TTC549 (cell line): ENCODE data around the gene PPDPF.
"Not testable (repeated sequence)": the region's sequence is repeated elsewhere in the genome, so short reads cannot be mapped to it uniquely, and the experiment has no call there.

Experiments
- FAIRE-seq: peaks from 2 replicates; lab custom pipeline; 2012; peaks lifted over from hg19 to GRCh38; lab: Jason Lieb, UNC

The PPDPF gene

DNA sequence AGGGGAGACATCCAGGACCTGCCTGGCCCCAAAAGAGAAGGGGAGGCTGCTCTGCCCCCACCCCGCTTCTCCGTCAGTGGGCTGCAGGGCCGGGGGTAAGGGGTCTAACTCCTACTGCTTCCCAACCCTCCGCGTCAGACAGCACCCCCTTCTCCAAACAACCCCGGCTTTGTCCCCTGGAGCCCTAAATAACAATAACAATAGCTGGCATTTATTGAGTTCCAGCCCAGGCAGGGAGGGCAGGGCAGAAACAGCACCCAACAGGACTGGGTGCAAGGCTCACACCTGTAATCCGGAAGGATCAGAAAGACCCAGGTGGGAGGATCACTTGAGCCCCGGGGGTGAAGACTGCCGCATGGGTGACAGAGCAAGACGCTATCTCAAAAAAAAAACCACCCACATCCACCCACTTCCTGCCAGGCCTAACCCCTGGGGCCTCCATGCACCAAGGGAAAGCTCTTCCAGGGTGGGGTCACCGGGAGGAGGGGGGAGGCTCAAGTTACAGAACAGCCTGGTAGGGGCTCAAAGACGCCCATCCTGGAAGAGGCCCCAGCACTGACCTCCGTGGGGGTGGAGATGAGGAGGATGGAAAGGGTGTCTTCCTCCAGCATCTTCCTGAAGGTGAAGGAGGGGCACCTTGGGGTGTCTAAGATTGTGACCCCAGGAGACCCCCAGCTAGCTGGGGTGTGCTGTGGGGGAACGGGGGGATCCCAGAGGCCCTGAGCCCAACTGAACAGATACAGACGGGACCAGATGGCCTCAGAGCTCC lies 32.1 kb downstream of the PPDPF start:
- FAIRE-seq, result no peak

GRCh38 chr20:63553251-63553932 lies 32.8 kb downstream of the PPDPF start:
- FAIRE-seq, result no peak

- FAIRE-seq, result no peak
Measured at GRCh38 chr20:63553933-63554290, 33.3 kb downstream of the PPDPF start, which contains the start of gene FNDC11. TSS of gene FNDC11 (plus strand) at chr20:63554159. CDS start at chr20:63555664, 1,505 bp downstream.

- no peak for FAIRE-seq
Measured at GRCh38 chr20:63554361-63555278, 34.1 kb downstream of the PPDPF start.

DNA sequence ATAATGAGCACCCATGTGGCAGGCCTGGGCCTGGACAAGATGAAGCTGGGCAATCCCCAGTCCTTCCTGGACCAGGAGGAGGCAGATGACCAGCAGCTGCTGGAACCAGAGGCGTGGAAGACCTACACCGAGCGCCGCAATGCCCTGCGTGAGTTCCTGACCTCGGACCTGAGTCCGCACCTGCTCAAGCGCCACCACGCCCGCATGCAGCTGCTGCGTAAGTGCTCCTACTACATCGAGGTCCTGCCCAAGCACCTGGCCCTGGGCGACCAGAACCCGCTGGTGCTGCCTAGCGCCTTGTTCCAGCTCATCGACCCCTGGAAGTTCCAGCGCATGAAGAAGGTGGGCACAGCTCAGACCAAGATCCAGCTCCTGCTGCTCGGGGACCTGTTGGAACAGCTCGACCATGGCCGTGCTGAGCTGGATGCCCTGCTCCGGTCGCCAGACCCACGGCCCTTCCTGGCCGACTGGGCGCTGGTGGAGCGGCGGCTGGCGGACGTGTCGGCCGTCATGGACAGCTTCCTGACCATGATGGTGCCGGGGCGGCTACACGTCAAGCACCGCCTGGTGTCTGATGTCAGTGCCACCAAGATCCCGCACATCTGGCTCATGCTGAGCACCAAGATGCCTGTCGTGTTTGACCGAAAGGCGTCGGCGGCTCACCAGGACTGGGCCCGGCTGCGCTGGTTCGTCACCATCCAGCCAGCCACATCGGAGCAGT lies 35.3 kb downstream of the PPDPF start:
- FAIRE-seq, result no peak

- no peak for FAIRE-seq
Measured at GRCh38 chr20:63556873-63557478, 36.4 kb downstream of the PPDPF start.

- FAIRE-seq, result no peak
Measured at GRCh38 chr20:63557481-63557891, 36.9 kb downstream of the PPDPF start.

- FAIRE-seq, result no peak
Measured at GRCh38 chr20:63558804-63559484, 38.4 kb downstream of the PPDPF start.

DNA sequence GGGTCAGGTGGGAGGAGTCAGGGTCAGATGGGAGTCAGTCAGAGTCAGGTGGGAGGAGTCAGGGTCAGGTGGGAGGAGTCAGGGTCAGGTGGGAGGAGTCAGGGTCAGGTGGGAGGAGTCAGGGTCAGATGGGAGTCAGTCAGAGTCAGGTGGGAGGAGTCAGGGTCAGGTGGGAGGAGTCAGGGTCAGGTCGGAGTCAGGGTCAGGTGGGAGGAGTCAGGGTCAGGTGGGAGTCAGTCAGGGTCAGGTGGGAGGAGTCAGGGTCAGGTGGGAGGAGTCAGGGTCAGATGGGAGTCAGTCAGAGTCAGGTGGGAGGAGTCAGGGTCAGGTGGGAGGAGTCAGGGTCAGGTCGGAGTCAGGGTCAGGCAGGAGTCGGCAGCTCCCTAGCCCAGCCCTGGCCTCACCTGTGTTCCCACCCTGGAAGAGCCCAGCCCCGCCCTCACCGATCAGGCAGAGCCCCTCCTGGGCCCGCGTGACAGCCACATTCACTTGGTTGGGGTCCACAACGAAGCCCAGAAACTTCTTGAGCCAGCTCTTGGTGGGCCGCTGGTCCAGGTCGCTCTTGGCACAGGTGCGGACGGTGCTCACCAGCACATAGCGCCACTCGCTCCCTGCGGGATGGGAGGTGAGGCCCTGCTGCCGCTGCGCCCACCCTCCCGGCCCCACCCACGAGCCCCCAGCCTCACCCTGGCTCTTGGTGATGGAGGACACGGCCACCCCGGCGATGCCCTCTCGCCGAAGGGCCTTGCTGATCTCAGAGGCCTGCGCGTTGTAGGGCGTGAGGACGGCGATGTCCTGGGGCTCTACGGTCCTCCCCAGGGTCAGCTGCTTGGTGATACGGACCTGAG lies 39.1 kb downstream of the PPDPF start:
- not testable (repeated sequence) for FAIRE-seq

- no peak for FAIRE-seq
Measured at GRCh38 chr20:63560333-63560805, 39.8 kb downstream of the PPDPF start.

DNA sequence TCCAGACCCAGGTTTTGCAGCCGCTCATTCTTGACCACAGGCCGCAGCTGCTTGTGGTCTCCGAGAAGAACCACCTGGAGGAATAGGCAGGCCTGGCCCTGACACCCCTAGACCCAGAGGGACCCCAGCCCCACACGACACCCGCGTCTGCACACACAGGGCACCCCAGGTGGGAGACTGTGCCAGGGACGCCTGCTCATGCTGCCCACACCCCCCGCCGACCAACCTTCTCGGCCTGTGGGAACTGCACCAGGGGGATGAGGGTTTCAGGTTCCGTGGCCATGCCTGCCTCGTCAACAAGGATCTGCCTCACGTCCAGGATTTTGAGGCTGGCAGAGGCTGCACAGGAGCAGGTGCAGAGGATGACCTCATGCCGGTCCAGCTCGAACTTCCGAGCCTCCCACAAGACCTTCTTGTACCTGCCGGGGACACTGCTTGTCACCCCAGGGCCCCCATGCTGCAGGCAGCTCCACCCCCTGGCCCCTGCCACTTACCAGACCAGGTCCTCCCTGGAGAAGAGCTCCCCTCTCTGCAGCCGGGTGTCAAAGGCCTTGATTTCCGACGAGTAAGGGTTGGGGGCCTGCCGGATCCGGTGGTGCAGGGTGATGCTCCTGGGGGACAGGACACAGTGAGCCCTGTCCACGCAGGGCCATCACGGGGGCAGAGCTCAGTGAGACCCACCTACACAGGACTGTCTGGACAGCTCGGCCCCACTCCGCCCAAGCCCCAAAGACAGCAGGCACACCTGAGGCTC lies 40.5 kb downstream of the PPDPF start:
- FAIRE-seq, result no peak

- no peak for FAIRE-seq
Measured at GRCh38 chr20:63561624-63562396, 41.2 kb downstream of the PPDPF start.

GRCh38 chr20:63562461-63563224 lies 42.1 kb downstream of the PPDPF start:
- FAIRE-seq, result no peak

GRCh38 chr20:63563225-63563935 lies 42.8 kb downstream of the PPDPF start:
- FAIRE-seq, result no peak

DNA sequence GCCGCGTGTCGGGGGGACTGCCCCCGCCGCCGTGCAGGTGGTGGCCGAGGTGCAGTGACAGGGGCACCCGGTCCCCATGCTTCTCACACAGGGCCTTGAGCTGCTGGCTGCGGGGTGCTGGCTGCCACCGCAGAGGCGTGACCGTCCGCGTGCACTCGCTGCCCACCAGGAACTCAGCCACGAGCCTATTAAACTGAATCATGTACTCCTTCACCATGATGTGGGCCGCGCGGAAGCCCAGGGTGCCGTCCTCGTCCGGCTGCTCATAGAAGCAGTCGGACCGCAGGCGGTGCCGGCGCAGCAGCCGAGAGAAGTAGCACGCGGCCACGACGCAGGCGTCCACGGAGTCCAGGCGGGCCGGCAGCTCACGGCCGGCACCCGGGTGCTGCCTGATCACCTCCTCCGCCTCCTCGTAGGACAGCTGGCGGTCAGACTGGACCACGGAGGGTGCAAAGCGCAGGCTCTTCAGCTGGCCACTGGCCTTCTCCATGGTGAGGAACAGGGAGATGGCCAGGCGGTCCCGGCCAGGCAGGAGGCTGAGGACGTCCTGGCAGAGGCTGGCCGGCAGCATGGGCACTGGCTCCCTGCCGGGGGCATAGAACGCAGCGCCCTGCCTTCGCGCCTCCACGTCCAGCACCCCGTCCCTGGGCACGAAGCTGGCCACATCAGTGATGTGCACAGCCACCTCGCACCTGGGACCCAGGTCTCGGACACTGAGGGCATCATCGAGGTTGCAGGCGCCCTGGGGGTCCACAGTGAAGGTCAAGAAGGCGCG lies 43.7 kb downstream of the PPDPF start:
- no peak for FAIRE-seq
